AG09319 (cell line): ENCODE results near the gene CDCA4.
A peak's percentile ranks its signal among the peaks of the same experiment; 100 is the strongest.

Source experiments
- DNase-seq: peaks from one replicate; pipeline ENCODE4 v3.0.0-alpha.2; 2010; ENCODE audit warnings: low read depth; ENCODE audit errors: extremely low read depth
- TF ChIP-seq, protein P1 (sequence below): IDR thresholded peaks from 2 replicates; pipeline ENCODE4 v1.5.1; 2011; ENCODE audit warnings: low read depth, mild to moderate bottlenecking, inconsistent platforms, low read length, moderate library complexity

The CDCA4 gene

DNA sequence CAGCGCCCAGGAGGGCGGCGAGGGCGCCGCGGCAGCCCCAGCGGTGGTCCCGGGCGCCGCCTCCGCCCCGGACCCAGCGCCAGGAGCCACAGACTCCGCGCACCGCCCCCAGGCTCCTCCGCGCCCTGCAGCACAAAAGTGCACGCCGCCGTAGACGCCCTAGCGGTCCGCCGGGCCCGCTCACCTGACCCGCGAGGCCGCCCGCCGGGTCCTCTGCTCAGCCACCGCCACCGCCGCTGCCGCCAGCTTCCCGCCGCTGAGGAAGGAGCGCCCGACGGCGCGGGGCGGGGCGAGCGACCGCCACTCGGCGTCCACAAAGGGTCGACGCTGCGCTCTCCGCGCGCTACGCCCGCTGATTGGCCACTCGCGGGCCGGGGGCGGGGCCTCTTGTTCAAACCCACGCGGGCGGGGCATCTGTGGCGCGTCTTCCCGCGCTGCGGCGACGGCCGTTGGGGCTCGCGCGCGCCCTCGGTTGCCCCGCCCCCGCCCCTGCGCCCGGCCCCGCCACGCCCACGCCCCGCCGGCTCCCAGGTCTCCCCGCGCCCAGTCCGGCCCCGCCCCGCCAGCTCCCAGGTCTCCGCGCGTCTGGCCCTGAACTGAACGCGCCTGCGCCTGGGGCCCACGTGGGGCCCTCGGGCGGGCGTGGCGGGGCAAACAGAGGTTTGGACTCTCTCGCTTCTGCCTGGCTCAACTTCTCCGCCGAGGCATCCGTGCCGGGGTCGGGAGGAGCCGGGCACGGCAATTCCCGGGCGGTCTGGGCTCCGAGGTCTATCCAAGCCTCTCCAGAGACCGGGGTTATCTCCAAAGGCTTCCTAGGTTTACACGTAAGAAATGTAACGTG, at the start of gene CDCA4:
Gene CDCA4 (minus strand): TSS at position 269 of the 841 bp plus-strand sequence. CDS start 9,154 bp downstream, outside the sequence.
- TF ChIP-seq, protein P1, sequence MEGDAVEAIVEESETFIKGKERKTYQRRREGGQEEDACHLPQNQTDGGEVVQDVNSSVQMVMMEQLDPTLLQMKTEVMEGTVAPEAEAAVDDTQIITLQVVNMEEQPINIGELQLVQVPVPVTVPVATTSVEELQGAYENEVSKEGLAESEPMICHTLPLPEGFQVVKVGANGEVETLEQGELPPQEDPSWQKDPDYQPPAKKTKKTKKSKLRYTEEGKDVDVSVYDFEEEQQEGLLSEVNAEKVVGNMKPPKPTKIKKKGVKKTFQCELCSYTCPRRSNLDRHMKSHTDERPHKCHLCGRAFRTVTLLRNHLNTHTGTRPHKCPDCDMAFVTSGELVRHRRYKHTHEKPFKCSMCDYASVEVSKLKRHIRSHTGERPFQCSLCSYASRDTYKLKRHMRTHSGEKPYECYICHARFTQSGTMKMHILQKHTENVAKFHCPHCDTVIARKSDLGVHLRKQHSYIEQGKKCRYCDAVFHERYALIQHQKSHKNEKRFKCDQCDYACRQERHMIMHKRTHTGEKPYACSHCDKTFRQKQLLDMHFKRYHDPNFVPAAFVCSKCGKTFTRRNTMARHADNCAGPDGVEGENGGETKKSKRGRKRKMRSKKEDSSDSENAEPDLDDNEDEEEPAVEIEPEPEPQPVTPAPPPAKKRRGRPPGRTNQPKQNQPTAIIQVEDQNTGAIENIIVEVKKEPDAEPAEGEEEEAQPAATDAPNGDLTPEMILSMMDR: no peak
- DNase-seq: peak; percentile 83

DNA sequence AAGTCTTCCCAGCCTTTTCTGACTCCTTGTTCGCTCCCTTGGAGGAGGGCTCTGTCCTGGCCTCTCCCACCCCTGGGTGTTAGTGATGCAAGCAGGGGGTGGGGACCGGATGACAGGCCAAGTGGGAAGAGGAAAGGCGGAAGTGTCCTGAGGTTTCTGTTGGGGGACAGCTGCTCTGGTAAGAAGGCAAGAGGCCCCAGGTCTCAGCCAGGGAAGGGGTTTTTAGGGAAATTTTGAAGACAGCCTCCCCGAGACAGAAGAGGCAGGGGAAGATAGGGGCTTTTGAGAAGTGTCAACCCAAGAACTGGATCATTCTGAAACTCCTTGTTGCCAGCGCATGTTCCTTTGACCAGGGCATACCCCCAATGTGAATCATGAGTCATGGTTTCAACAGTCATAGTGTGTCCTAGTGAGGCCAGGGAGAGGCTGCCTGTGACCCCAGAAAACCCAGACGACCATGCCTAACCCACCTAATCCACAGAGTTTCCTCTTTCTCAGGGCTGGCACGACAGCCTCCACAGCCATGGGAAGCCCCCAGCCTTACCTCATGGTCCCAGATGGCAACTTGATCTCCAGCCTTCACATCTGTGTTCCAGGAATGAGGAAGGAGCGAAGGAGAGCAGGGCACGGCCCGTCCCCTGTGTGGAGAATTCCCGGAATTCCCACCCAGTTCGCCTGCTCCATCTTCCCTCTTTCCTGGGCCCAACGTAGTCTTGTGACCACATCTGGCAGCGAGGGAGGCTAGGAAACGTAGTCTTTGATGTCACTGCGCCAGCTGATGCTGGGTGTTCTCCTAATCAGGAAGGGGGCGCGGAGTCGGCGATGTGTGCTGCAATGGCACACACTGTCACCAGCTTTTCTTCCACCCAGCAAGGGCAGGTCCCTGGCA, 49.2 kb upstream of the CDCA4 start:
- DNase-seq: no peak
- TF ChIP-seq, protein P1: no peak

DNA sequence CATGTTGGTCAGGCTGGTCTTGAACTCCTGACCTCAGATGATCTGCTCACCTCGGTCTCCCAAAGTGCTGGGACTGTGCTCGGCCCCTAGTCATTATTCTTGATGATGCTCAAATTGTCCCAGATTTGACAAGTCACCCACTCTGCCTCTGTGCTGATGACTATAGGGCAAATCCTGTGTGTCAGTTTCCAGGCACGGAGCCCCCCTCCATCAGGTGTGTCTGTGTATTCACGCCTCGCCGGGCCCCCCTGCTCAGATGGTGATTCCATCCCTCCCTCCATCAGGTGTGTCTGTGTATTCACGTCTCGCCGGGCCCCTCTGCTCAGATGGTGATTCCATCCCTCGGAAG, 48.6 kb upstream of the CDCA4 start:
- DNase-seq: no peak
- TF ChIP-seq, protein P1: no peak

DNA sequence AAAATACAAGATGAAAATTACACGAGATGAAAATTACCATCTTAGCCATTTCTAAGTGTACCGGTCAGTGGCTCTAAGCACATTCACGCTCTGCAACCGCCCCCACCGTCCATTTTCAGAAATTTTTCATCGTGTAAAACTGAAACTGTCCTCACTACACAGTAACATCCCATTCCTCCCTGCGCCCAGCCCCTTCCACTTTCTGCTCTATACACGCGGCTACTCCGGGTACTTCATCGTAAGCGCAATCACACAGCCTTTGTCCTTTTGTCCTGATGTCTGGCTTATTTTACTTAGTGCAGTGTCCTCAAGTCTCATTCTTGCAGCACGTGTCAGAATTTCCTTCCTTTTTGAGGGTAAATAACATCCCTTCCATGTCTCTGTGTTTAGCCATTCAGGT, 47.9 kb upstream of the CDCA4 start:
- TF ChIP-seq, protein P1: no peak
- DNase-seq: no peak

DNA sequence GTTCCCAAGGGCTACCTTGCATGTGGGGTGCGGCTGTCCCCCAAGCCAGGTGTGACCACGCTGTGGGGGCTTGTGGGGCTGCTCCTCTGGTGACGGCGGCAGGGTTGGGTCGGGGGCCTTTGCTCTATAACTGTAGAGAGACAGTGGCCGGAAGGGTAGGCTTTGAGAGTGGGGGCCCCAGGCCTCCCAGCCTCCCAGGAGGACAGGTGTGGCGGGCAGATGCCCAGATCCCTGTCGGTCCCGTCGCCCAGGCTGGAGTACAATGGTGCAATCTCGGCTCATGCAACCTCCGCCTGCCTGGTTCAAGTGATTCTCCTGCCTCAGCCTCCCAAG, 47.1 kb upstream of the CDCA4 start:
- TF ChIP-seq, protein P1: no peak
- no peak for DNase-seq

DNA sequence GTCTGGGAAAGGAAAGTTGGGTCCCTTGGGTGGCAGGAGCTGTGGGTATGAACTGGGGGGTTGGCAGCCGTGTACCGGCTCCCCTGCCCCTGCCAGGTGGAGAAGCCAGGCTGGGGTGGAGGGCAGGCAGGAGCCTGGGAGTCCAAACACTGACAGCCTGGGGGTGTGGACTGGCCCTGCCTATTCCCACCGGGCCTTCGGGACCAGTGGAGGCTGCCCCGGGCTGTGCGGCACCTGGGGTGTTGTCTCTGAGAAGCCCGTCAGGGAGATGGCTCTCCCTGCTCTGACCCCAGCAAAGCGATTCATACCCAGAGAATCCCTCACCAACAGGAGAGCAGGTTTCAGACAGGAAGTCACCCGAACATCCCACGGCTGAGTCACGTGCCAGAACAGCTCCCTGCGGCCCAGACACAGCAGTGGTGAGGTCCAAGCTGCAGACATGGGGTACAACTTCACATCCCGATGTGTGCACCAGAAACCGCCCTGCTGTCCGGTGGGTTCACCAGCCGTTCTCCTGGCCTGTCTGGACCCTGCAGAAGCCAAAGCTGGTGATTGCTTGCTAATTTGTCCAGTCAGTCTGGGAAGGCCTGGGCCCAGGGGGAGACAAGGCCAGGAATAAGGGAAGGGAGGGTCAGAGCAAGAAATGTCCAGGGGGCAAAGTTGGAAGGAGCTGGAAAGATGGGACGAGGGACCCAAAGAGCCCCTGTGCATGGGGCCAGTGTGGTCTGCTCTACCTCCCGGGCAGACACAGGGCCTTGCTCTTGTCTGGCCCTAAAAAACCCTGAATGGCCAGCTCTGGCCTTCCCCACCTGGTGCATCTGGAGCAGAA, 46.5 kb upstream of the CDCA4 start:
- no peak for DNase-seq
- TF ChIP-seq, protein P1: no peak
